Transverse colon (tissue), 4 donors: Measurements from ENCODE around the gene LRRC18. TPM values are rescaled to one million over a fixed set of nuclear protein-coding genes. Genes with fewer than 3 reads are reported as not detected.

Source experiments
- DNase-seq: peaks from one replicate; pipeline ENCODE4 v3.0.0-alpha.2; 2019
- H3K27ac ChIP-seq, 4 donors: fragments of 200-600 bp; sonication (generic); 2 replicates each; pipeline ENCODE4 v1.5.1; 2016 to 2018; ENCODE audit warnings: inconsistent platforms in 4 of 4
- H3K27me3 ChIP-seq: fragments of 200-600 bp; sonication (generic); 2 replicates; pipeline ENCODE4 v1.5.1; 2017; ENCODE audit warnings: inconsistent platforms
- H3K36me3 ChIP-seq, 4 donors: fragments of 200-600 bp; sonication (generic); 2 replicates each; pipeline ENCODE4 v1.5.1; 2017 to 2019; ENCODE audit warnings: inconsistent platforms in 4 of 4
- H3K4me1 ChIP-seq, 4 donors: fragments of 200-600 bp; sonication (generic); 2 replicates each; pipeline ENCODE4 v1.5.1; 2017 to 2020; ENCODE audit warnings: inconsistent platforms in 4 of 4
- H3K4me3 ChIP-seq, 4 donors: fragments of 200-600 bp; sonication (generic); 1 replicate in 1 of 4; 2 replicates in 3 of 4; pipeline versions ENCODE4 v1.5.1 to v1.6.1; 2017 to 2019; ENCODE audit warnings: inconsistent platforms in 4 of 4
- H3K9me3 ChIP-seq, 2 donors: fragments of 200-600 bp; sonication (generic); 2 replicates each; pipeline ENCODE4 v1.5.1; 2017 to 2019; ENCODE audit warnings: inconsistent platforms in 2 of 2
- CTCF ChIP-seq, 5 experiments: fragments of 200-600 bp in 3 of 5; fragments of 450-650 bp in 2 of 5; sonication (generic) in 3 of 5; IDR thresholded peaks; 1 replicate in 2 of 5; 2 replicates in 3 of 5; pipeline ENCODE4 v1.5.1; 2016 to 2017; ENCODE audit warnings: antibody characterized with exemption in 5 of 5, inconsistent platforms in 3 of 5, mild to moderate bottlenecking in 2 of 5, moderate library complexity in 1 of 5
- EP300 ChIP-seq: sonication (generic); formaldehyde crosslinking; IDR thresholded peaks from one replicate; pipeline ENCODE4 v1.6.1; 2017; ENCODE audit warnings: antibody characterized with exemption, low read depth
- POLR2A ChIP-seq: fragments of 450-650 bp; IDR thresholded peaks from one replicate; pipeline ENCODE4 v1.6.1; 2016; ENCODE audit warnings: antibody characterized with exemption, mild to moderate bottlenecking, moderate library complexity
- POLR2AphosphoS5 ChIP-seq, 3 donors: sonication (generic); formaldehyde crosslinking; IDR thresholded peaks; one replicate each; pipeline ENCODE4 v1.6.1; 2016; ENCODE audit warnings: antibody characterized with exemption in 3 of 3
- WGBS, 2 donors: methylation state at CpG; one replicate each; pipeline ENCODE4 v1.1.5; 2018; ENCODE audit warnings: low coverage in 1 of 2; 5-methylcytosine and 5-hydroxymethylcytosine counted together
- in situ Hi-C, 4 donors: fragments of 200-750 bp; cut with MboI; loops; one replicate each; pipeline versions ENCODE4 v1.15.0 to v1.15.1; 2017; ENCODE audit warnings: low sequenced_read_pairs in 3 of 4, low pct_ligation_motif_present in 1 of 4, low pct_unique_long_range_greater_than_20kb in 1 of 4
- intact Hi-C: fragments of 100-400 bp; cut with DNase I; formaldehyde crosslinking; loops from one replicate; pipeline ENCODE4 v1.15.1; 2023; ENCODE audit warnings: low total_unique reads
- total RNA-seq, 4 donors: library from RNA; depleted of rRNA; stranded (reverse); fragments of >200 nt; gene quantifications; one replicate each; pipeline ENCODE4 v1.1.0, GENCODE V29; 2016

Gene LRRC18
- total RNA-seq, 4 donors from 2014 or later = not detected

- Histone ChIP-seq H3K4me1 (peaks cover 0 to 2% (median 0%) of the 10 kb centered on the region in 4 donors), H3K27me3 (no peaks in the 10 kb centered on the region), H3K27ac (no peak overlapping the region), H3K4me3 (no peak overlapping the region), H3K36me3 (no peaks in the 10 kb centered on the region), H3K9me3 (no peaks in the 10 kb centered on the region)
- TF ChIP-seq EP300 = no peak
- TF ChIP-seq POLR2AphosphoS5 (IDR thresholded peaks at IDR 0.05) = no peak
- TF ChIP-seq POLR2A = no peak
- TF ChIP-seq CTCF (IDR thresholded peaks at IDR 0.05) = no peak
- DNase-seq = no peak
- intact Hi-C loops = no loop called here
- WGBS, 2 donors = 92 to 94% methylated on average over 3 to 11 of the region's 11 CpGs
- in situ Hi-C loops = loop anchor here in 1 of 4 donors (25.0 kb wide), 1 partner anchor 271 kb away; no protein-coding TSS in a partner anchor
Measured at GRCh38 chr10:48890888-48891850, 48.5 kb downstream of the LRRC18 start.

DNA sequence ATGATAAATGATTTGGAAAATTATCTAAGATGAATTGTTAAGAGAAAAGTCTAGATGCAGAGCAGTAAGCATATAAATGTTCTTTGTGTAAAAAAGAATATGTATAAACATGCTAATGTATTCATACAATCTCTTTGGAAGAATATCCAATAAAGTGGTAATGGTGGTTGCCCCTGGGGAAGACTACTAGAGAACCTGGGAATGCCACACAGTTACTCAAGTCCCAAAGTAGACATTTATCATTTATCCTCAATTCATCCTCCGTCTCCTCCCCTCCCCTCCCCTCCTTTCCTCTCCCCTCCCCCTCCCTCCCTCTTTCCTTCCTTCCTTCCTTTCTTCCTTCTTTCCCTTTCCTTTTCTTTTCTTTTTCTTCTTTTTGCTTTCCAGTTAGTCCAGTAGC, 51.7 kb downstream of the LRRC18 start:
- in situ Hi-C loops = loop anchor here in 1 of 4 donors (25.0 kb wide), 1 partner anchor 274 kb away; no protein-coding TSS in a partner anchor
- no peaks in the 10 kb centered on the region for H3K27me3 ChIP-seq
- H3K9me3 ChIP-seq = no peaks in the 10 kb centered on the region
- no peak overlapping the region for H3K27ac ChIP-seq
- WGBS, 2 donors = 75 to 83% methylated on average over 1 of the region's 1 CpG
- H3K36me3 ChIP-seq = no peaks in the 10 kb centered on the region
- DNase-seq = no peak
- TF ChIP-seq POLR2A (no peak), EP300 (no peak), POLR2AphosphoS5 (IDR thresholded peaks at IDR 0.05) (no peak)
- intact Hi-C loops = no loop called here
- no peaks in the 10 kb centered on the region for H3K4me1 ChIP-seq
- H3K4me3 ChIP-seq = no peak overlapping the region

DNA sequence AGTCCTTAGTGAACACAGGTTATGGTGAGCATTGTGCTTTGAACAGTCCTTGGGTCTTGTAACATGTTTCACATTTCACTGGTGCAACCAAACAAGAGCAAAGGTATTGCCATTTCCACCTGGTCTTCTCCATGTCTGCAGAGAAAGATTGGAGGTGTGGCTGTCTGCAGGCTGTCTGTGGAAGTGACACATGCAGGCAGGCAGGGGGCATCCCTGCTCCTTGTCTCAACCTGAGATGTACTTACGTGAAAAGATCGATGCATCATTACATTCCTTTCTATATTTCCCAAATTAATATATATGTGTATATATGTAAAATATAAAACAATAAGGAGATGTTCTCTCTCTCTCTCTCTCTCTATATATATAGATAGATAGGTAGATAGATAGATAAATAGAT, 54.3 kb downstream of the LRRC18 start:
- no peak overlapping the region for H3K27ac ChIP-seq
- H3K9me3 ChIP-seq = no peaks in the 10 kb centered on the region
- in situ Hi-C loops (loop anchor here in 1 of 4 donors (25.0 kb wide), 1 partner anchor 277 kb away; no protein-coding TSS in a partner anchor), intact Hi-C loops (no loop called here)
- no peaks in the 10 kb centered on the region for H3K36me3 ChIP-seq
- no peaks in the 10 kb centered on the region for H3K4me1 ChIP-seq
- TF ChIP-seq POLR2AphosphoS5 (IDR thresholded peaks at IDR 0.05) (no peak), CTCF (IDR thresholded peaks at IDR 0.05) (peak in 4 of 5 experiments; percentile 26 to 36 (median 29)), POLR2A (no peak), EP300 (no peak)
- H3K4me3 ChIP-seq = no peak overlapping the region
- DNase-seq = no peak
- no peaks in the 10 kb centered on the region for H3K27me3 ChIP-seq
- WGBS, 2 donors = 20 to 30% methylated on average over 2 of the region's 2 CpGs

DNA sequence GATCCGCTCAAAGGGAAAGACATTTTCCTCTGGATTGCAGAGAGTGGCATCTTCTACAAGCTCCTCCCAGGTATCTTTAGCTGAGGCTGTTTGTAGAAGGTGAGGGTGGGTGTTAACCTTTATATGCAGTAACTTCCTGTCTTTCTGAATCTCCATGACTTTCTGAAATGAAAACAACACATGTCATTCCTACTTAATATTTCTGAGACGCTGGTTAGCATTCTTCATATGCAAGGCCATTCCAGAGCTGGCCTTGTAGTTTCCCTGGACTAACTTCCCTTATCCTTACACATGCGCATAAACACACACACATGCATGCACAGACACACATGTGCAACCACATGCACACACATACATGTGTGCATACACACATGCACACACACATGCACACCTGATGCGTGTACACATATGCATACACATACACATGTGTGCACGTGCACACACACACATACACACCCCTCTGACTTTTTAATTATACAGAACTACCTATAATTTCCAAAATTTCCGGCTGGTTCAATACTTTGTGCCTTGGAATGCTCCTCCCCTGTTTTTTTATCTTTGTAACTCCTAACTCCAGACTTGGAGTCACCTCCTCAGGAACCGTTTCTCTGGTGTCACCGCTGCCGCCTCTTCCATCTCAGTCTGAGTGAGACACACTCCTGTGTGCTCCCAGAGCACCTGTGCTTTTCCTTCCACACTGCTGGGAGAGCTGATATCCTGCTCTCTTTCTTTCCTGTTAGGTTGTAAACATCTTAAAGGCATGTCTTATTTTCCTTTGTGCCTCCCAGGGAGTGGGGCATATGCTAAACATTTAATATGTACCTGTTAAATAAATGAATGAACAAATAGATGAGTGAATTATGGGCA, 55.2 kb downstream of the LRRC18 start:
- H3K36me3 ChIP-seq = no peaks in the 10 kb centered on the region
- WGBS, 2 donors = 78 to 96% methylated on average over 6 to 9 of the region's 9 CpGs
- DNase-seq = no peak
- H3K9me3 ChIP-seq = no peaks in the 10 kb centered on the region
- no peak for TF ChIP-seq EP300
- no peak for TF ChIP-seq CTCF (IDR thresholded peaks at IDR 0.05)
- TF ChIP-seq POLR2AphosphoS5 (IDR thresholded peaks at IDR 0.05) = no peak
- no peak for TF ChIP-seq POLR2A
- intact Hi-C loops (no loop called here), in situ Hi-C loops (loop anchor here in 1 of 4 donors (25.0 kb wide), 1 partner anchor 278 kb away; no protein-coding TSS in a partner anchor)
- no peak overlapping the region for H3K4me3 ChIP-seq
- H3K27ac ChIP-seq = no peak overlapping the region
- no peaks in the 10 kb centered on the region for H3K4me1 ChIP-seq
- no peaks in the 10 kb centered on the region for H3K27me3 ChIP-seq
